NB4 (cell line): ENCODE data around the gene LTBP2.

Source experiments
- CTCF ChIP-seq: IDR thresholded peaks from one replicate; pipeline ENCODE4 v1.5.1; 2012; ENCODE audit warnings: low read depth, low read length
- MAX ChIP-seq: IDR thresholded peaks from 2 replicates; pipeline ENCODE4 v1.6.1; 2011; ENCODE audit warnings: low read depth, low read length
- MYC ChIP-seq: IDR thresholded peaks from 2 replicates; pipeline ENCODE4 v1.6.1; 2011; ENCODE audit warnings: low read depth, low read length
- POLR2A ChIP-seq: IDR thresholded peaks from 2 replicates; pipeline ENCODE4 v1.6.1; 2011; ENCODE audit warnings: mild to moderate bottlenecking; ENCODE audit not compliant: insufficient read length; ENCODE audit errors: extremely low read depth

- TF ChIP-seq CTCF = no peak
- TF ChIP-seq POLR2A = no peak
- TF ChIP-seq MAX = no peak
- TF ChIP-seq MYC = no peak
These were observed 20.1 kb downstream of the LTBP2 start for GRCh38 chr14:74591899-74592298.
